NCI-H748 (cell line): ENCODE results near the gene ANTXR1.

Experiments used
- DNase-seq: peaks from one replicate; lab custom pipeline; 2025; ENCODE audit not compliant: unreplicated experiment; lab: John Stamatoyannopoulos, UW

Gene ANTXR1

DNA sequence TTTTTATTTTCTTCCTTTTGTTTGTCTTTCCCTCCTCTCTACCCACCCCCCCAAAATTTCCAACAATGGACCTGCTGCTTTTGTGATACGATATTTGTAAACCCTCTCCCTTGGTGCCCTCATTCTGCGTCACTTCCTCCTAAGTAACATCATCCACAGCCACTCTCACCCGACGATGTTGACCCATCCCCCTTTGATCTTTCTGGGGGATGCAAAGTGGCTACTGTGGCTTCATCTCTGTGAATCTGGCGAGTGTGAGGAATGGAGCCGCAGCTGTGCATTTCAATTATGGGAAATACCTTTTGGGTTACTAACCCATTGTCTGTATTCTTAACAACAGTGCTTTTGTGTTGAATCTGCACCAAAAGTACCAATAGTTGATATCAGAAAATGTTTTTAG lies 19.4 kb downstream of the ANTXR1 start:
- no peak for DNase-seq

DNA sequence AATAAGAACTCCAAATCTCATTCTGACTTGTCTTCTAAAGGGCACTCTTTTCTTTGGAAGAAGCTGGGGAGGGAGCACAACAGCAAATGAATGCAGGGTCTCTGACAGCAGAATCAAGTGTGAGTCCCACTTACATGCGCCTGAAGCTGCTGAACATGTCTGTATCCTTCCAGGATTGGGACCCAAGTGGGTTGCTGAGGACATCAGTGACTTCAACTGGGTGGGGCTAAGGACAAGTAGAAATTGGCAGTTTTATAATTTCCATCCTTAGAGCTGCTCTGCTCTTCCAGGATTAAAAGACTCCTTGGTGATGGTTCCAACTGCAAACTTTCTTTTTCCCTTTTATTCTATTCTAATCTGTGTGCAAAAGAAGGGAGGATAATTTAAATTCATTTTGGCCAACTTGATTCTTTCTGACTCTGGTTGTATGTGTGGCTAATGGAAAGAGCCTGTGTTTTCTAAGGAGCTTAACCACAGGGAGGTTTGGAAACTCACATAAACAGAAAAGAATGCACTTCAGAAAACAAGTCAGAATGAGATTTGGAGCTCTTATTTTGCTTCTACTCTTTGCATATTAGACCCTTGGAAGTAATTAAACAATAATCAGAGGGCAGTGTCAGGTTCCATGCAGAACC lies 20.6 kb downstream of the ANTXR1 start:
- DNase-seq, result no peak

DNA sequence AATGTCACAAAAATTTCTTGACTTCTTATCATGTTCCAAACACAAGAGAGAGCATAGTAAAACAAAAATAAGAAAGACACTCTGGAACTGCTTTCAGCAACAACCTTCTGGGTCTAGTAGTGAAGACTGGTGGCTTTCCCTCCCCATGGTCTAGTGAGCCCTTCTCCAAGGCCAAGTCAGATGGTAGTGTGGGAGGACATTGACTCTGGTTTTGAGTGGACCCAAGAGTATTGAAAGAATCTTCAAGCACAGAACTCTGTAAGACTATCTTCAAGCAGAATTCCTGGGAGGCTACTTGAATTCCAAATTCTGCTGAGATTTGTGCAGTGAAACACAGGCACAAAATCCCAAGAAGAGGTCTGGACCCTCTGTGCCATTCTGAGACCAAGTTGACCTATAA lies 21.1 kb downstream of the ANTXR1 start:
- no peak for DNase-seq

DNA sequence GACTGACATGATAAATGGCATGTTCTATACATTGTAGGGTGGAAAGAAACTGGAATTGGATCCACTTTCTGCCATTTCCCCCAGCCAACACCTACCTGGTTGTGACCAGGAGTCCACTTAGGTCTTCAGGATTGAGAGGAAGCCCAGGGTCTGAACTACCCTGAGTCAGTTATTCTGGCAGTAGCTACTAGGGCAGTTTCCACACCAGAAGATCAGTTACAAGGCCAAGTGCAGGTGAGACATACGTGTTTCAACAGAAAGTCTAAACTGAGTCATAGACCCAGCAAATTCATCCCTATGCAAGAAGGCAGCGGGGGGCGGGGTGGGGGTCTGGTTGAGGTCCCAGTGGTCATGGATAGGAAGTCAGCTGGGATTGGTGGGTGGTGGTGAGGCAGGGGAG lies 21.9 kb downstream of the ANTXR1 start:
- DNase-seq, result no peak

DNA sequence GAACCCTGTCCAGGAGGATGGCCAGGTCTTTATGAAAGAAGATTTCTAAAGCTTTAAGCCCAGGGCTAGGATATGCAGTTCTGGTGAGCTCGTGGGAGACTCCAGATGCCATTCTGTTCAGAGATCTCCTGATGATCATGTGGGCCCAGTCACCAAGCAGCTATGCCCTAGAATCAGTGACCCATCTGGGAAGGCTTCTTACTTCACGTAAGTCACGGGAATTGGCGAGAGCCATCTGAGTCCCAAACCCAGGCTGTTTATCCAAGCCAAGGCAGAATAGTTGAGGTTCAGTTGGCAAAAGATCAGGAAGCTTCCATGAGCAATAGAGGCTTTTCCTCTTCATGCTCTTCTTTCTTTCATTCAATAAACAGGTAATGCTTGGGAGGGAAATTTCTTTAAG lies 23.9 kb downstream of the ANTXR1 start:
- DNase-seq, result no peak

DNA sequence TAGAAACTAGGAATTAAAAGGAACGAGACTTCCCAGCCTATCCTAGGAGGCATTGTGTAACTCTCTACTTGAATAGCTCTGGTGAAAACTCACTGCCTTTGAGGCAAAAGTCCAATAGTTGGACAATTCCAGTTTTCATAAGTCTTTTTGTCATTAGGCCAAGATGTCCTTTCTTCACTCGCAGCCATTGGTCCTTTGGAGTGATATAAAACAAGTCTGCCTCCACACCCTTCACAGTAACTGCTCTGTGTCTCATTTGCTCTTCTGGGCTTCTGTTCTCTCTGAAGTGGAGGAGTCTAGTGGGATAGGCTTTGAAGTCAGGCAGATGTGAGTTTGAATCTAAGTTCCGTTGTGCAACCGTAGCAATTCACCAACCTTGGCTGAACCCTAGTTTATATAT lies 28.2 kb downstream of the ANTXR1 start:
- no peak for DNase-seq

DNA sequence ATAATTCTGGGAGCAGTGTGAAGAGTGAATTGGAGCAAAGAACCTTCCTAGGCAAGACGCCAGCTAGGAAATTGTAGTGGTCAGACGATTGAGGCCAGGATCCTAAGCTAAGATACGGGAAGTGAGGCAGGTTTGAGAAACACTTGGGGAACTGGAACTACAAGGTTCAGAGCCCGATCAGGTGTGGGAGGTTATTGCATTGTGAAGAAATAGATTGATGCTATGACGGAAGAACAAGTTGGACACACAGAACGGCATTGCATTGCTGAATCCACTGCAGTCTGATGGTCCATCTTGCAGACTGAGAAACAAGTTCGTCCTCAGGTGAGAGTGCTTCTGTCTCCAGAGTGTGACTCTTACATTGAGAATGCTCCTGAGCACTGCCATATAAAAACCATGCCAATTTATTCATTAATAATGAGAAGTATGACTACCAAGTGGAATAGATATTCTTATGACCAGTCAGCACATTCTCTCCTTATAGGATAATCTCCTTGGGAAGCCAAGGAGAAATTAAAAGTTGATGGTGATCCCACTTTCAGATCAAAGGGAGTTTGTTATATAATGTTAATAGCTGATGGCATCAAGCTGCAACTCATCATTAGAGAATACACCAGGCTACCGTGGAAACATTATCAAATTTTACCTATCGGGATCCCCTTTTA lies 30.9 kb downstream of the ANTXR1 start:
- no peak for DNase-seq

DNA sequence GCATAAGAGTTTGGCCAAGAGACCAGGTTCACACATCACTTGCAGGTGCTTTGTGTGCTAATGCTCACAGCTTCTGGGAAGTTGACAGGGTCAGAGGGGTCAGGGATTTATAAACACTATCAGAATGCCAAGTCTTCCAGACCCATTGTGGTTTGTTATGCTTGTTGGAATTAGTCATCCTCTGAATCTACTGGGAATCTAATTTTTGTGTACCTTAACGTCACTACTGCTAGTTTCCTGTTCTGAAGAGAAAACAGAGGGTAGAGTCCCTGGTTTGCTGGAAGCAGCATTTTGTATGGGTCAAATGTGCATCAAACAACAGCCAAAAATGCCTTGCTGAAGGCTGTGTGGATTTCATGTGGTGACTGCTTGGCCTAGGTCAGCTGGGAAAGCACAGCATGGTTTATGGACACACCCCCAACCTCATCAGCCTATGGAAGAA lies 33.3 kb downstream of the ANTXR1 start:
- no peak for DNase-seq

DNA sequence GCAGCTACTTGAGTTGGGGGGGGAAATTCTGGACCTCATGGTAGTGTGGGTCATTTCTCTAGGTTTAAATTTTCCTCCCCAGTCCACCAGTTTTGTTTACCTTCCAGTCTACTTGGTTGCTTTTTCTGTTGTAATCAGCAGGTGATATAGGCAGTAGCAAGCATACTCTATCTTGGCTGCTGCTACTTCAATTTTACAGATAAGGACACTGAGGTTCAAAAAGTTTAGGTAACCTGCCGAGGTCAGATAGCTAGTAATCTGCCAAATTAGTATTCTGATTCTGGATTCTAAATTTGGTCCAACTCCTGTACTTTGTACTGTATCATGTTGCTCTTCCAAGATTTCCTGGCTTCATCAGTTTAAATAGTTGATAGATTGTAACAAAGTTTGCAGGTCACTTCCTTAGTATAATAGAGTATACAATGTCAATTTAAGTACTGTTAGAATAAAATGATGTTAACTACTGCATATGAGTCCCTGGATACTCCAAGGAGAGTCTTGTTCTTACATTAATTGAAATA lies 34.7 kb downstream of the ANTXR1 start:
- DNase-seq, result no peak

DNA sequence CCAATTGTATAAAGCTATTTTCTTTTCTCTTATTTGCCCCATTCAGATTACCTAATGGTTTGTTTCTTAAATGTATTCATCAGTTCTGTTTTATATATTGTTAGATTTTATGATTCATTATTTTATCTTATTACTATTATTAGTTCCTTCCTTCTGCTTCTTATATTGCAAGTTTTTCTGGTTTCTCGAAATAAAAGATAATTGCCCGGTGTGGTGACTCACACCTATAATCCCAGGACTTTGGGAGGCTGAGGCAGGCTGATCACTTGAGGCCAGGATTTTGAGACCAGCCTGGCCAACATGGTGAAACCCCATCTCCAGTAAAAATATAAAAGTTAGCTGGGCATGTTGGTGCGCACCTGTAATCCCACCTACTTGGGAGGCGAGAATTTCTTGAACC lies 37.8 kb downstream of the ANTXR1 start:
- DNase-seq, result no peak

DNA sequence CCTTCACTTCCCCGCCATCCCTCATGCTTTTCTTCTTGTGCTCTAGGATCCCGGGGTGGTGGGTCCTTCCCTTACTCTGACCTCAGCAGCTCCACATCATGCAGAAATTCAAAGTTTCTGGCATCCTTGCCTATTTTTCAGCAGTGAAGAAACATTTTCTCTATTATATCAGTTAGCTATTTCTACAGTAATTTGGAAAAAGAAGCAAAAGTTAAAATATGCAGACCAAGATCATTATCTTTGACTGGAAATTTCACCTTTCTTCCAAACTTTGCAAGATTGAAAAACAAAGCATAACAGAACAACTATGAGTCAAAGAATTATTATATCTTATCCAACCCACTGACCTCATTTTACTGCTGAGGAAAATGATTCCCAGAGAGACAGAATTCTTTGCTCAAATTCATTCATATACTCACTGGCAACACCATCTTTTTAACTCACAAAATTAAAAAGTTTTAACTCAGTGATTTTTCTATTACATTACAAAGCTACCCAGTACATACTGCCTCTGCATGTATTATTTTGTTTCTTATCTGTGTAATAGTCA lies 40.5 kb downstream of the ANTXR1 start:
- no peak for DNase-seq

DNA sequence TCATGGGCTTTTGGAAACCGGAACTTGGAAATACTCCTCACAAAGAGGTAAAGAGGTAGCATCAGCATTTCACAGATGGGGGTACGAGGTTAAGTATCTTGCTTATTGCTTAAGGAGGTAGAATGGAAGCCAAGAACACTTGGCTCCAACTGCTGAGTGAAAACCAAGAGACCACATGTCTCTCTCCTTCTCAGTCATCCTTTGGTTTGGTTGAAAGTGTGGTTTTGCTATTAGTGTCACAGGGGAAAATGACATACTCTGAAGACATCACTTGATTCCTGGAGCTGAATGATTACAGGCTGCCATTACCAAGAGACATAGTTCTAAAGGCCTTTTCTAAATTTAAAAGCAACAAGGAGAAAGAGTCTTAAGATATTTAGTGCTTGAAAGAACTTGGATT lies 41.5 kb downstream of the ANTXR1 start:
- no peak for DNase-seq

DNA sequence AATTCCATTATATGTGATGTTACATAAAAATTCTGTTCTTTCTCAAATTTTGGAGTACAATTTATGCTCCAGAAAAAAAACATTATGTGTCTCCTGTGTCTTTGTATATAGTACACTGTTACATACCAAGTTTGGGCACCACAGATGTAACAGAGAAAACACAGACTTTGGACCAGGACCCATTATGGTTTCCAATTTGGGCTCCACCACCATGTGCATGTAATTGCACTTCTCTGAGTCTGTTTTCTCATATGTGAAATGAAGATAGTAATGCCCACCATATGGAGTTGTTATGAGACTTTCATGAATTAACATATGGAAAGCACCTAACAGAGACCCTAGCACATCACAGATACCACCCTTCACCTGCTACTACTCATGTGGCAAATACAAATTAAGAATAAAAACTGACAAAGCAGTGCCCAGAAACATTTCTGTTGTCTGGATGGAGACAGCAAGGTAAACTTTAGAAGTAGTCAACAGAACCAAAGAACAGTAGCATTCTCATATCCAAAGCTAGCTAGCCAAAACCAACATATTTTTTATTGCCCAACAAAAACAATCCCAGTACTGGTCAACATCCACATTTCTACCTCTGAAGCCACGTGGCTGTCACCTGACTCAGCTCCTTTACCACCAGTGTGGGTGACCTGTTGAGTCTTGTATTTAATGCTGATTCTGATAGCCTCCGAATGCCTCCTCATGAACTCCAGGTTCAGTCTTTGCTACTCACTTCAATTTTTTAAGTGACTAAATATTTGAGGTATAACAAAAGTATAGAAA lies 42.9 kb downstream of the ANTXR1 start:
- no peak for DNase-seq

DNA sequence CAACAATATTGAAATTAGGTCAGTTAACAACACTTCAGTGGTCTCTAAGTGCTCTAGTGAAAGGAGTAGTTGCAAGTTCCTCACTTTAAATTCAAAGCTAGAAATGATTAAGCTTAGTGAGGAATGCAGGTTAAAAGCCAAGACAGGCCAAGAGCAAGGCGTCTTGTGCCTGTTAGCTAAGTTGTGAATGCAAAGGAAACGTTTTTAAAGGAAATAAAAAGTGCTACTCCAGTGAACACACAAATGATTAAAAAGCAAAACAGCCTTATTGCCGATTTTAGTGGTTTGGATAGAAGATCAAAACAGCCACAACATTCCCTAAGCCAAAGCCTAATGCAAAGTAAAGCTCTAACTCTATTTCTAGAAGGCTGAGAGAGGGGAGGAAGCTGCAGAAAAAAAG lies 44.7 kb downstream of the ANTXR1 start:
- DNase-seq, result no peak

DNA sequence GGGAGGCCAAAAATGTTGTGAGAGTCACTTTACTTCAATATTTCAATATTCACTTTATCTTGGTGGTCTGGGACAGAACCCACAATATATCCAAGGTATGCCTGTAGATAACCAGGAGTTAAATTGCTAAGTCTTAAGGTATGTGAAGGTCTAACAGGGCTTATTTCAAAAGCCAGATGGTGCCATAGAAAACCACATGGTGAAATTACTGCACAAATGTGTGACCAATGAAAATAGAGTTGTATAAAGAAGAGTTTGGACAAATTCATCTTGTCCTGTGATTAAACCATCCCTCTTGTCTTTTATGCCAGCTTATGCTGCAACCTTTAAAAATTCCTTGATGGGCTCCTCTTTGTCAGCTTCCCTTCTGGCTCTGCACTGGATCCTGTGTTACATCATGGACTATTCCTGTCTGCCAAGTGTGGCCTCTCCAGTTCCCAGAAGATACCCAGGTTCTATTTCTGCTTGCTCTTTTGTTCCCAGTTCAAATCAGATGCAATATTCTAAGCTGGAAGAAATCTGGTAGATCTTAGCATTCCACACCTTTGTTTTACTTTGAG lies 46.8 kb downstream of the ANTXR1 start:
- DNase-seq, result no peak

DNA sequence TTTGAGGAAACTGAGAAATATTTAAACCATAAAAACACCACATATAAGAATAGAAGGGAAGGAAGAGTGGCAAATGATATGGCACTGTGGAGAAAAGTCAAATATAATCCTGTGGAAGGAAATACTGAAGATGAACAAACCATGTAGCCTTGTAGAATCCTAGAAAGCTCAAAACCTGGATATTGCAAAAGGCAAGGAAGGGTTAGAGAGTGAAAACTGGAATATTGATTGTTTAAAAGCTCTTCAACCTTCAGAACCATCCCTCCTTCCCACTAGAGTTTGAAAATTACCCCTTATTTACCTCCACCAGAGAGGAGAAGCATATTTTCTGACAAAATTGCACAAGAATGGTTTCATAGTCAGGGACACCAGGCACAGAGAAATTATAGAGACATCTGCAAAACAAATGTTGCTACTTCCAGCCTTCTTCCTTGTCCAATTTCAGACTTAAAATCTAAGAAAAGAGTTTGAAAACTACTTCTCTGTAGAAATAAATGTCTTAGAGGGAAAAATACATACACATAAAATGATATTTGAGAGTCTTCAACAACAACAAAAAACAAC lies 48.0 kb downstream of the ANTXR1 start:
- no peak for DNase-seq

DNA sequence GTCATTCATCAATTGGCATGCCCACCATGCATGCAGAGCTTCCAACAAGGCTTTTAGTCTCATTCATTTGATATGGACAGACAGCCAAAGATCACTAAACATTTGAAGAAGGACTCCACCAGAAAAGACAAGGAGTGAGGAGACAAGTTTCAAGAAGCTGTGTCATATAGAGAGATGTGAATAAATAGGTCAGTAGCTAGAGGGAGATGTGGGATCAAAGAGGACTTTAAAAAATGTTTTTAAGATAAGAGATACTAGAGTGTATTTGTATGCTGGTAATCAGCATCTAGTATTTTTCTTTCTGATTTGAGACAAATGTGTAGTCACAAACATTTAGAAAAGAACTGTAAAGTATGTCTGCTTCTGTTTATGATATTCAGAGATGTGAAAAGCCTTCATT lies 48.5 kb downstream of the ANTXR1 start:
- DNase-seq, result no peak

DNA sequence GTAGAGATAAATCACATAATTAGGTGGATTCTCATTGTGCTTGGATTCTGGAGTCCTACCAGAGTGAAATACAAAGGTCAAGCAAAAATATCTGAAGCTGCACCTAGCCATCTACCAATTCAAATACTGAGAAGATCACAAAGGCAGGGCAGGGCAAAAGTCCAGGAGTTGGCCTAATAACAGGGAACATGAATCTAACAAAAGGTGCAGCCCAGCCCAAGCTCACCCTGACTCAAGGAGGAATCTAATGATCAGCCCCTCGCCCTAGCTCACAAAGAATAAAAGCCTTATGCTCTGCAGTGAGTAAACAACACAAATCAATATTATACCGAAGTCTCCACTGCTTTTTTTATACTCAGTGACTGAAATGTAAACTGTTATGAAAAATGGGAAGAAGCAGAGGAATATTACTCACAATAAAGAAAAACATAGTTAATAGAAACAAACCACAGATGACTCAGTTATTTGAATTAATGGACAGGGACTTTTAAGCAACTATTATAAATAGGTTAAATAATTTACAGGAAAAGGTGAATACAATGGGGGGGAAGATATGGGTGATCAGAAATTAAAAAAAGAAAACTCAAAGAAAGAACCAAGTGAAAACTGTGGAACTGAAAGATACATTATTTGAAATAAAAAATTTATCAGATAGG lies 49.5 kb downstream of the ANTXR1 start:
- DNase-seq, result no peak

DNA sequence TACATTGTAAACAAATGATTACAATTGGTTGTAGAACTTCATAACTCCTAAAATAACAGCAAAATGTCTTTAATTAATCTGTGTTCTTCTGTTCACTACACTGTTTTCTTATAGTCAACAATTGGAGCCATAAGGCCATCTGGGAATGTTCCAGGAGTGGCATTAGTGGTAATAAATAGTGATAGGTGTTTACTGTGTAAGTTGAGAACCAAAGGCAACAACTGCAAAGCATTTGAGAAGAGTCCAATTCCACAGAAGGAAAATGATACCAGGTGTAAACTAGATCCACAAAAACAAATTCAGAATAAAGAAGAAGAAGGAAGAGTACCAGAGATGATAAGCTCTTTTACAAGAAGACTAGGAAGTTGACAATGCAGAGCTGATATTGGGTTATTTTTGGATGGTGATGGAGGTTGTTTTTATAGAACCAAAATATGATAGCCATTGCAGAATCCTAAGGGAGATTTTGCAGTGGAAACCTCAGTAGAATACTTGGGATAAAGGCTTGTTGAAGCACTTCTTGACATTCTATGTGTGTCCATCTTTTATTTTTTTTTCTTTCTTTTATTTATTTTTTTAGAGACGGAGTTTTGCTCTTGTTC lies 52.9 kb downstream of the ANTXR1 start:
- no peak for DNase-seq

DNA sequence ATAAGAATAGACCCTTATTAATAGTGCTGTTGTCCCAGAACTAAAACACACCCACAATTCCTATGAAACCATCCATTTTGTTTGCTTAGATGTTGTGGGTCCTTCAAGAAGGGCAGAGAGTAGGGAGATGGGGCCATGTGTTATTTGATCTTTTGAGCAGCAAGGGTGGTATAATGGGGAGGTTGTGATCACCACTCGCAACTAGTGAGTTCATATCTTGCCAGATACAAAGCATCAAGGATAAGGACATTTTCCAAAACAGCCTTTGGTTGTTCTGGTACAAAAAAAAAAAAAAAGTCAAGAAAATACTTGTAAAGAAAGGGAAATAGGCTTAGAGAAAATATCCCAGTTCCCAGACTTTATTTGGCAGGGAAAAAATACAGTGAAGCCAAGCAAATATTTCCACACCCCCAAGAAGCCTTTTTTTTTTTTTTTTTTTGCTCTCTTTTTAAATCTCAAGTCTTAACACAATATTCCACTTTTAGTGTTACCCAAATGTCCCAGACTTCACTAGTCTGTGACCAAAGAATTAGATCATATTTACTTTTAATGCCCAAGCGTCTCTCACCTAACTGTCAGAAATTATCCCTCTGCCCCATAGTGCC lies 54.1 kb downstream of the ANTXR1 start:
- no peak for DNase-seq
